GM12892 (cell line): ENCODE data around the gene LPIN3.

ENCODE experiments used
- POLR2A ChIP-seq: IDR thresholded peaks from 2 replicates; pipeline ENCODE4 v1.6.1; 2011; ENCODE audit warnings: low read depth, low read length, control low read depth
- POLR2AphosphoS5 ChIP-seq: IDR thresholded peaks from 2 replicates; pipeline ENCODE4 v1.6.1; 2011; ENCODE audit warnings: low read depth, low read length, control low read depth
- TAF1 ChIP-seq: IDR thresholded peaks from 2 replicates; pipeline ENCODE4 v1.6.1; 2011; ENCODE audit warnings: low read depth, mild to moderate bottlenecking, control low read depth, low read length, borderline replicate concordance

DNA sequence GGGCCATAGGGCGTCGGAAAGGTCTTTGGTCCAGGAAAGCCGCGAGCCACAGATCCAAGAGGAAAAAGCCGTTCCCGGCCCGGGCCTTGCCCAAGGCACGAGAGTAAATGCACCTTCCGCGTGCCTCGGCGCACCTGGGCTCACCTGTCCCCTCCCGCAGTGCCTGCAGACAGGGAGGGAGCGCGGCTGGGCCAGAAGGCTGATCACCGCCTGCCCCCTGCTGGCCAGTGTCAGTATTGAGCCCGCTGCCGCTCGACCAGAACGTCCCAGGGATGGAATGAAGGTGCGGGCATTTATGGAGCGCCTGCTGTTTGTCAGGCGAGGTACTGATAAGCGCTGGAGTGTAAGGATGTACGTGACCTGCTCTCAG lies 679 bp upstream of the LPIN3 start:
- TF ChIP-seq TAF1 (no peak), POLR2AphosphoS5 (no peak), POLR2A (no peak)
